Activated T-helper 9 cell treated with anti-CD3 and anti-CD28 coated beads, Interleukin-2, amount 50 U/mL, for 16 hours (primary cell): ENCODE results near the gene TUBB8.
"Not testable (repeated sequence)": the region's sequence is repeated elsewhere in the genome, so short reads cannot be mapped to it uniquely, and the experiment has no call there.

Experiments used
- DNase-seq: peaks from one replicate; pipeline ENCODE4 v3.0.0-alpha.2; 2020; ENCODE audit warnings: low read depth

Gene TUBB8

DNA sequence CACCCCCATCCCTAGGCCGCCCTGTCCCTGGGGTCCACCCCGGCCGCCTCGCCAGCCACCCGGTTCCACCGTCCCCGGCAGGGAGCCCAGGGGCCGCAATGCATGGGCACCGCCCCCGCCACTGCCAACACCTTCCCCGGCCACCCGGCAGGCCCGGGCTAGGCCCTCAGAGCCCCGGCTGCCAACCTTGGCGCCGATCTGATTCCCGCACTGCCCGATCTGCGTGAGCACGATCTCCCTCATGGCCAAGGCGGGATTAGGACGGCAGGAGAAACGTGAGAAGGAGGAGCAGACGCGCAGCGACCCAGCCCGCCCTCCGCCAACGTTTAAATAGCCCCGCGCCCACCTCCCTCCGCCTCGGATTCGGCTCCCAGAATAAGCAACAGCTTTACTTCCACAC, at the start of gene TUBB8:
TSS of gene TUBB8 (minus strand) at position 301 of the 400 bp plus-strand sequence. CDS start at position 243, 58 bp downstream.
- no peak for DNase-seq

DNA sequence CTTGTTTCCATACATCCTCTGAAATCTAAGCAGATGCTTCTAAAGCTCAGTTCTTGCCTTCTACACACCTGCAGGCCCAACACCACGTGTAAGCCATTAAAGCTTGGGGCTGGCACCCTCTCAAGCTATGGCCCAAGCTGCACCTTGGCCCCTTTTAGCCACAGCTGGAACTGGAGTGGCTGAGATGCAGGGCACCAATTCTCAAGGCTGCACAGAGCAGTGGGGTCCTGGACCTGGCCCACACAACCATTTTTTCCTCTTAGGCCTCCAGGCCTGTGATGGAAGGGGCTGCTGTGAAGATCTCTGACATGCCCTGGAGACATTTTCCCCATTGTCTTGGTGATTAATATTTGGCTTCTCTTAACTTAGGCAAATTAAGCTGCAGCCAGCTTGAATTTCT, 47.4 kb upstream of the TUBB8 start:
- DNase-seq, result no peak

DNA sequence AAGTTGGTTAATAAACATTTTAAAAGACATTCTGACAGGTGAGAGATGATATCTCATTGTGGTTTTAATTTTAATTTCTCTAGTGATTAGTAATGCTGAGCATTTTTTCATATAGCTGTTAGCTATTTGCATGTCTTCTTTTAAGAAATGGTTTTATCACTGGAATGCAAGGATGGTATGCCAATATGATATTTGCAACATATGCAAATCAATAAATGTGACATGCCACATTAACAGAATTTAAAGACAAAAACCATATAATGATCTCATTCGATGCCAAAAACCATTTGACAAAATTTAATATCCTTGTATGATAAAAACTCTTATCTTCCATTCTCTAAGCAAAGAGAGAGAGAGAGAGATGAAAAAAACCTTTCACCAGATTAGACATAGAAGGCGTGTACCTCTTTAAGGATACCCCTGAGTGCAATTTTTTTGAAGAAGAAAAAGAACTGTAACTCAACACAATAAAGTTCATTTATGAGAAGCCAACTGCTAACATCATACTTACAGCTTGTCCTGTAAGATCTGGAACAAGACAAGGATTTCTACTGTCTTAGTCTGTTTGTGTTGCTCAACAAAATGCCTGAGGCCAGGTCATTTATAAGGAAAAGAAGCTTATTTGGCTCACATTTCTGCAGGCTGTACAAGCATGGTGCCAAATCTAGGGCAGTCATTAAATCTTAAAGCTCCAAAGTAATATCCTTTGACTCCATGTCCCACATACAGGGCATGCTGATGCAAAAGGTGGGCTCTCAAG, 46.4 kb upstream of the TUBB8 start:
- DNase-seq, result no peak

DNA sequence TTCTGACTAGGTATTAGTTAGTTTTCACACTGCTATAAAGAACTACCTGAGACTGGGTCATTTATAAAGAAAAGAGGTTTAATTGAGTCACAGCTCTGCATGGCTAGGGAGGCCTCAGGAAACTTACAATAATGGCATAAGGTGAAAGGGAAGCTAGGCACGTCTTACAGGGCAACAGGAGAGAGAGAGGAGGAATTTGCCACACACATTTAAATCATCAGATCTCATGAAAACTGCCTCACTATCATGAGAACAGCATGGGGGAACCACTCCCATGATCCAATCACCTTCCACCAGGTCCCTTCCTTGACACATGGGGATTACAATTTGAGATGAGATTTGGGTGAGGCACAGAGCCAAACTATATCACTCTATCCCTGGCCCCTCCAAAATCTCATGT, 45.5 kb upstream of the TUBB8 start:
- no peak for DNase-seq

DNA sequence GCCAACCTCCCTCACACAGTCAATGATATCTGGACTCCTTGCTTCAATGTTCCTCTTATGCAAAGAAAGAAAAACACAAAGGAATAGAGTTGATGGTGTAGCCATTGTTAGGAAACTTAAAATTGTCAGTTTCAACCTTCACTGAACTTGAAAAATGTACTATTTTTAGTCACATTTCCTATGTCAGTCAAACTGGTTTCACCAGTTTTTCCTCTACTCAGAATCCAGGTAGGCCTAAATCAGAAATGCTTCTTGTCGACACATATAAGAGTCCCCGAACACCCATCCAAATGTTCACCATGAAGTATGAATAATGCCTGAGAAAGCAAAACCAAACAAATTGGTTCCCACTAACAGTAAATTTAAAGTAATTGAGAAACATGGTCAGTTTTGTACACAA, 43.8 kb upstream of the TUBB8 start:
- DNase-seq, result no peak

DNA sequence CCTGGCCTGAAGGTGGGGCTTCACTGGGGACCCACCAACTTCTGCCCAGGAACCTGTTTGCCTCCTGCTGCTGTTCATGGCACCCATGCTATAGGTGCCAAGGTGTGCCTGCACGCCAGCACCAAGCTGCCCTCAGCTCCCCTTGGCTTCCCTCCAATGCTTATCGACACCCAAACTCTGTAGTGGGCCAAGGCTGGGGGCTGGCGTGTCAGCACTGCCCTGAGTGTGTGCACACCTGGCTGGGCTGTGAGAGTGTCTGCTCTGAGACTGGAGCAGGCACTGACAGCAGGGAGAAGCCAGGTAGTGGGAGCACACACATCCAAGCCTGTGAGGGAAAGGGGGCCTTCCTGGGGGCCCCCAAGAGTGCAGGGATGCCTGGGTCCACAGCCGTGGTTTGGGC, 43.1 kb upstream of the TUBB8 start:
- no peak for DNase-seq

DNA sequence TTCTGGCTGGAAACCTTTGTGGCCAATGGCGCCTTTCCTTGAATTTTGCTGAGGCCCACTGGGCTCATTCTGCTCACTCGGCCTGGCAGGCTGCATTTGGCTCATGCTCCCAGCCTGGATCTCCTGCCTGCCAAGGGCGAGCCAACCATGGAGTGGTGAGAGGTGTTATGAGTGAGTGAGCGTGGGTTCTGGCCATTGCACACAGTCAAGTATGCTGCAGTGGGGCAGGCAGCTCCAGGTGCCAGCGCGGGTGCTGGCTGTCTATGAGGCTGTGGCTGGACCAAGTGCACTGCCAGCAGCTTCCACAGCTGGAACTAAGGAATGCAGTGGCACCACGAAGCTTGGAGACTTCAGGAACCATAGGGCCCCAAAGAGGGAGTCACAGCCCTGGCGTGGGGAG, 42.2 kb upstream of the TUBB8 start:
- DNase-seq, result no peak

DNA sequence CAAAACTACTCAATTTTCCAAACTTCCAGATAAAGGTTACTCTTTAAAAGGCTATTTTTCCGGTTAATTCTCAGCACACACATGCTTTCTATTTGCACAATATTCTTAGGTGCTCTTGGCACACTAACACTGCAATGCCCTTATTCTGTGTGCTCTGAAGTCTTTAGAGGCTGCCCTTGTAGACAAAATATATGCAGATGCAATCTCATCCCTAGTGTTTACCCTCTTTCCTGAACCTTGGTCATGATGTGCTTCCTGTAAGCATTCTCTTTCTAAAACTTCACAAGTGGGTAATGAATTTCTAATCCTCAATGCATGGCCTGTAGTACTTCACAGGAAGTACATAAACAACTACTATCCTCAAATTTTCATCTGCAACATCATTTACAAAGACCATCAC, 41.1 kb upstream of the TUBB8 start:
- DNase-seq, result no peak

DNA sequence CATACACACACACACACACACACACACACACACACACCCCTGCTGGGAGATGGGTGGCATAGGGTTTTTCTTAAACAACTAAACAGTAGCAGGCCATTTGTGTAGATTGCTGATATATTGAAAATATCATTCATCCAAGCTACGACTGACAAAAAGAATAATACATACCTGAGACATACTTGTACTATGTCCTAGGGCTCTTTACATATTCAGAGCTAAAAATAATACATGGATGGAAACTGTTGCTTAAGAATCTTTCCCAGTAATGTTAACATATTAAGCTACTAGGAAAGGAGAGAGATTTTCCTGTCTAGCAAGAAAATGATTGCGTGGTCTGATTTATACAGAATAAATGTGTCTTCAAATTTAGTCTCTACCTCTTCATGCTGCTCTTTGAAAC, 40.2 kb upstream of the TUBB8 start:
- no peak for DNase-seq

DNA sequence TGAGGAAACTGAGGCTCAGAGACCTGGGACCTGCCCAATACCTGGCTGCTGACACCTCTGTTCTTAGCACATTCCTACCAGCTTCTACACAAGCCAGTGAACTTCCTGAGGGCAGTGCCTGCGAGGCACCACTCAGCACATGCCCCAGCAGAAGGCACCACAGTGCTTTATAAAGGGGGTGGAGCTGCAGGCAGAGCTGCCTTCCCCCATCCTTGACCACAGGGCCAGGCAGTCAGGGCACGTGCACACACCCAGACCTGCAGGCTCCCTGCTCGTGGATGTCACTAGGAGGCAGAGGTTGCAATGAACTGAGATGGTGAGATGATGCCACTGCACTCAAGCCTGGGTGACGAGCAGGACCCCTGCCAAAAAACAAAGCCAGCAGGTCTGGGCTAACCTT, 39.2 kb upstream of the TUBB8 start:
- no peak for DNase-seq

DNA sequence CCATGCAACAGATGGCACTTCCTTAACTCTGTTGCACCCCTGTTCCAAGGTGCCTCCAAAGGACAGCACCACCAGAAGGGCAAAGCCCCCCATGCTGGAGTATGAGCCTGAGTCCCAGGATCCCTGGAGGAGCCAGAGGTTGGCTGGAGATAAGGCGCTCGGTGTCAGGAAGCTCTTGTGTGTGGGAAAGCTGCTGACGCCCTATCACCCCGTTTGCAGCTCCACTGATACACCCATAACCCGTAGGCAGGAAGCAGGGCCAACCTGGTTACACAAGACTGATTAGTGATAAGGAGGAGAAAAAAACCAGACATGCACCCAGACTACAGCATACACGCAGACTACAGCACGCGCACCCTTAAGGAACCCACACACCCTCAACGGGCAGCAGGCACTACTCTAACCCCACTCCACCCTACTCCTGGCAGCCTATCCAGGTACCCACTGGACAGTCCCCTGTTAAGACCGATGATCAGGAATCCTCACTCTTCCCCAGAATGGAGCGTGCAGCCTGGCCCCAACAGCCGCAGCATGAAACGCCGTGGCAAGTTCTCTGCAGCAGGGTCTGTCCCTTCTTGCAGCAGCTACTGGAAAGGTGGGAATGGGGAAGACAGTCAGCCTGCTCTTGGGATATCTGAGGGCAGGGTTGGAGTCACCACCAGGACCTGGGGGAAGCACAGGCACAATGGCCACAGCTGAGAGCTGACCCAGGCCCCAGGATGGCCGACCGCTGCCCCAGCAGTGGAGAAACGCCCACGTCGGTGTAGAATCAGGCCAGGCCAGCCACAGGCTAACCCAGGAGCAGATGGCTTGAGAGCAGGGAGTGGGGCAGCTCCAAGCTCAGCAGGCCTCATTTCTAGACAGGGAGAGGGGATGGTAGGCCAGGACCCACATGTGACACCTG, 38.3 kb upstream of the TUBB8 start:
- no peak for DNase-seq

DNA sequence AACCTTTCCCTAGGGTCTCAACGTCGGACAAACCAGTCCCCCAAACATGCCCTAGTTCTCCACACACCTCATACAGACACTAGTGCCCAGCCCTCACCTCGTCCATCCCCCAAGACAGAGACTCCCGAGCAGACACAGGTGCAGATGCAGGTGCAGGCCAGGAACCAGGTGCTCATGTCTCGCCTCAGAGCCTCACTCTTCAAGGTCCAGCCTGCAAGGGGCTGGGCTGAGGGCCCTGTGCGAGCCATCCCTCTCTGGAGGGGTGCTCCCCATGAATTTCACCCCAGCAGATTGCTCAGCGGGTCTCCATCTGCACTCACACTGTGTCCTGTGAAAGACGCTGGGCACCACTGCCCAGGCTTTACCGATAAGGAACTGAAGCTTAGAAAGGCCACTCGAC, 36.9 kb upstream of the TUBB8 start:
- DNase-seq, result no peak

DNA sequence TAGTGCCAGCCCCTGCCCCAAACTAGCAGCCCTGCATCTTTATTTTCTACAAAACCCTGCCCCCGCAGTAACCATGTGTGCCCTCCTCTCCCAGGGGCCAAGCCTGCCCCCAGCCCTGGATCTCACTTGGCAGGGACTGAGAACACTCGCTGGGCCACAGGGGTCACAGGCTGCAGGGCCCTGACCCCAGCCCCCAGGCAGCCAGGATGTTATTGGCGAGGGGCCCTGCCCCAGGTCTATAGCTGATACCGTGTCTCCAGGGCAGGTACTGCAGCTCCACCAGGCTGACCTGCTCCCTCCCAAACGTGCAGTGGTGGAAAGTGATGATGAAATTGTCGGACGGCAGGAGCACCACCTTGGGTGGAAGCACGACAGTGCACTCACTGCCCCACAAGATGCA, 35.9 kb upstream of the TUBB8 start:
- no peak for DNase-seq

DNA sequence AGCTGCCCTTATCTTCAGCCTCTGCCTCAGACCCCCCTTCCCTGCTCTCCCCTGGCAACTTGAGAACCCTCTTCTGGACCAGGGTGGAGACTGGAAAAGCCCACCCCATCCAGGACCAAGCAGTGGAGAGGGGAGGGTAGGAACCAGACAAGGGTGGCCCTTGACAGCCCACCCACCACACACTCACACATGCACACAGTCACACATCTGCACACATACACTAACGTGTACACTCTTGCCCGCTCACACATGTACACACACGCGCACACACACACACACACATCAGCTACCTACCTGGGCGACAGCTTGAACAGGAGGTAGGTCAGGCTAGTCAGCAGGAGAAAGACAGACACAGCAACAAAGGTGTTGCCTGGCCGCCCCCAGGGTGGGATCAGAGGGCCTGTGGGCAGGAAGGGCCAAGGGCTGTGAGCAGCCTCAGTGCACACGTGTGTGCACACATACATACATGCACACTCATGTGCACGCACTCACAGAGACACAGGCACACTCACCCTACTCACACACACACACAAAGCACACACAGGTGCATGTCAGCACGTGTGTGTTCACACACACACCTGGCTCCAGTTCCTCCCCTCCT, 34.9 kb upstream of the TUBB8 start:
- no peak for DNase-seq

DNA sequence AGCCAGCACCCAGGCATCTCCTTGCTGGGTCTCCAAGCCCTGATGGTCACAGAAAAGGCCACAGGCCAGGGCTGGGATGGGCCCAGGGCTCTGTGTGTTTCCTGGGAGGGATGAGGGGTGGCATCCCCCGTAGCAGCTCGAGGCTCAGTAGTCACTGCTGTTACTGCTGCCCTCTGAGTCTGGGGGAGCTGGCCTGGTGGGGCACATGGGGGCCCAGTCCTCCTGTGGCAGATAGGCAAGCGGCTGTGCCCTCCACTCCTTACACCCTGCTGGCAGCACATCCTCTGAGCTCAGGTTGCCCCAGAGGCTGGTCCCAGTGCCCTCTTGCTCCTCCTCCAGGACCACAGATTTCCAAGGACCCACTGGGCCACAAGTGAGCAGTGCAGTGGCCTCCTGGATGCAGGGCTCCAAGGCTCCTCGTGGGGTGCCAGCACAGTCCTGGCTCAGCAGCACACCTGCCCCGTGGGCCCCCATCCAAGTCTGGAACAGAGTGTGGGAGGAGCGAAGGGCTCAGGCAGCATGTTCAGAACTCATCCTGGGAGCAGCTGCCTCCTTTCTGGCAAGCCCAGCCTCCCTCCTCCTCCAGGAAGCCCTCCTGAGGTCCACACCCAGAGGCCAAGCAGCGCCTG, 31.5 kb upstream of the TUBB8 start:
- no peak for DNase-seq

DNA sequence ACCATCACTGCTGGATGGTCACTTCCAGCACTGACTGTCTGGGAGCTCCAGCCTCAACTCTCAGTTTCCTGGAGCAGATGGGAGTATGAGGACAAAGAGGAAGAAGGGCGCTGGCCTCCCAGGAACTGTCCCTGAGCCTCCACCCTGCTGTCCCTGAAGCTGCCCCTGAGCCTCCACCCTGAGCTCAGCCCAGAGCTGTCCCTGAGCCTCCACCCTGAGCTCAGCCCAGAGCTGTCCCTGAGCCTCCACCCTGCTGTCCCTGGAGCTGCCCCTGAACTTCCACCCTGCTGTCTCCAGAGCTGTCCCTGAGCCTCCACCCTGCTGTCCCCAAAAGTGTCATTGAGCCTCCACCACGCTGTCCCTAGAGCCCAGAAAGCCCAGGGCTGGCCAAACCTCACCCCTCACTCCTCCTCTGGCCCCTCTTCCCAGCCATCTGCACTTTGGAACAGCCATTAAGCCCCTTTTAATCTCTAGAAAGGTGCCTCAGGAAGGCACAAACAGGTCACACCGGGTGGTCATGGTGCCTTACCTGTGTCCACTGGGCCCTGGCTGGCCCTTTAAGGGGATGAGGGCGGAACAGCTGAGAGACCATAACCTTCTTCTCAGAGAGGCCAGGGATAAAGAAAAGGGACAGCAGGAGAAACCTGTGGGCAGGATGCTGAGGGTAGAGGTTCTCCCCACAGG, 30.6 kb upstream of the TUBB8 start:
- no peak for DNase-seq

DNA sequence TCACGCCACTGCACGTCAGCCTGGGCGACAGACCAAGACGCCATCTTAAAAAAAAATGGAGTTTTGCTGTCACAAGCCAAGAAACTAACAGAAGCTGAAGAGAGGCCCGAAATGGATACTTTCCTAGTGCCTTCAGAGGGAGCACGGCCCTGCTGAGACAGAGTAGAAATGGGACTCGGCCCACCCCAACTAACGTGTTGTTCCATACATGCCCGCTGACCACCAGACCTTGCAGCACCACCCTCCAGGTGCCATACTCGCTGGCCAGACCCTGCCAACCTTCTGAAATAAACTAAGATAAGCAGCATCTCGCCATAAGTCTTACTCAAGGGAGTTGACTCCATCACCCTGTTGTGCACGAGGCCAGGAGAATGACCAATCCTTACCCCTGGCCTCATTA, 29.5 kb upstream of the TUBB8 start:
- DNase-seq, result no peak

DNA sequence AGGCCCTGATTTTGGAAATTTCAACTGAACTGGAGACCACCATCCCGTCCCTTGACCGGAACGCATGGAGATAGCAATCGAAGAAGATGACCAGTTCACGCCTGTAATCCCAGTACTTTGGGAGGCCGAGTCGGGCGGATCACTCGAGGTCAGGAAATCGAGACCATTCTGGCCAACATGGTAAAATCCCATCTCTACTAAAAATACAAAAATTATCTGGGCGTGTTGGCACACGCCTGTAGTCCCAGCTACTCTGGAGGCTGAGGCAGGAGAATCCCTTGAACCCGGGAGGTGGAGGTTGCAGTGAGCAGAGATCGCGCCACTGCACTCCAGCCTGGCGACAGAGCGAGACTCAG, 25.1 kb upstream of the TUBB8 start:
- DNase-seq, result not testable (repeated sequence)

DNA sequence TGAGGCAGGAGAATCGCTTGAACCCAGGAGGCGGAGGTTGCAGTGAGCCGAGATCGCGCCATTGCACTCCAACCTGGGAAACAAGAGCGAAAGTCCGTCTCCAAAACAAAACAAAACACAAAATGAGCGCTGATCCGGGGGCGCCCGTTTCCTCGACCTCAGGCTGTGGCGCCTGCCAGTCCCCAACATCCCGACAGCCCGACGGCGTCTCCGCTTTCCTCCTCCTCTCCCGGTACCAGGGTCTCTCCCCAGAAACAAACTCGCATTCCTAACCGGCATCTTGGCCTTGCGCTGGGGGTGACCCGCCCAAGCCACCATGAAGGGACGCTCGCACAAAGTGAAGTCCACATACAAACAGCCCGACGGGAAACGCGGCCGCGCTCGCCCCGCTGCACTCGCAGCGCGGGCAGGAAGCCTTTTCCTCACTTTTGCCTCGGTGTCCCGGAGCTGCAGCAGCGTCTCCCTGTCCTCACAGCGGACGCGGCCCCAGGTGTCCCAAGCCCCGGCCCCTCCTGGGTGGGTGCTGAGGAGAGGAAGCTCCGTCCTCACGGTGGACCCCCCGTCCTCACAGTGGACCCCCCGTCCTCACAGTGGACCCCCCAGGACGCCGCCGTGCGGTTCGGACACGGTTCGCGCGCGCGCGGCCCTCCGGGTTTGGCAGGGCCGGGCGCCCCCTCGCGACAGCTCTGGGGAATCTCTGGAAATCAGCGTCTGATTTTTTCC, 24.6 kb upstream of the TUBB8 start:
- peak; percentile 14 for DNase-seq

DNA sequence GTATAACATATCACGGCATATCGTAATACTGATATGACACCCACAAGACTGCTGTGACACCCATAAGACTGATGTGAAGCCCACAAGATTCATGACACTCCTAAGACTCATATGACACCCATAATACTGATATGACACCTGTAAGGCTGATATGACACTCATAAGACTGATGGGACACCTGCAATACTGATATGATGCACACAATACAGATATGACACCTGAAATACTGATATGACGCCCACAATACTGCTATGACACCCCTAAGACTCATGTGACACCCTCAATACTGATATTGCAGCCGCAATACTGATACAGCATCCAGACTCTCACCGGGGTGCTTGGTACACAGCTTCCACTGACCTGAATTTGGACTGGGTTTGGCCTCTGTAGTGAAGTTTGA, 19.1 kb upstream of the TUBB8 start:
- DNase-seq, result not testable (repeated sequence)

DNA sequence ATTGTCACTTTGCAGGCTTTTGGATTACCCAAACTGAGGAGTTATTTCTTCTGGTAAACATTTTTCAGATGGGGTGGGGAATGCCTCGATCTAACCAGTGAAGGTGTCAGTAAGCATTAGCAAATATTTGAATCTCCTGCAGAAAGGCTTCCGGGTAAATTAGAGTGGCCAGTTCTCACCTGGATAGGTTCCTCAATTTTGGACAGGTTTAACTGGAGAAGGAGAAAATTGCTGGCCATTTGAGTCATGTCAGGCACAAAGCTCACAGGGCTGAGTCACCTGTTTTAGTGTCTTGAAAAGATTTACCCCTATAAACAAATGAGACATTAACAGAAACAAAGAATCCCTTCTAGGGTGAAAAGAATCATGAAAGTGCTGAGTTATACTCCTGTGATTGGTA, 830 bp upstream of the TUBB8 start:
- not testable (repeated sequence) for DNase-seq
